Lower lobe of right lung (tissue), 2 donors: Measurements from ENCODE around the gene CCNT2. TPM values are rescaled to one million over a fixed set of nuclear protein-coding genes. Genes with fewer than 3 reads are reported as not detected.

ENCODE experiments used
- ATAC-seq, 2 donors: fragments of 200-7000 bp; cut with Tn5 transposase; one replicate each; pipeline ENCODE4 v1.9.1; 2020 to 2022; ENCODE audit warnings: mild to moderate bottlenecking in 2 of 2, moderate library complexity in 2 of 2
- DNase-seq: peaks from one replicate; pipeline ENCODE4 v3.0.0-alpha.2; 2020
- H3K27ac ChIP-seq: fragments of 200-600 bp; one replicate; pipeline ENCODE4 v1.8.0; 2022
- H3K27me3 ChIP-seq: fragments of 200-600 bp; one replicate; pipeline ENCODE4 v1.8.0; 2022; ENCODE audit warnings: low read depth
- H3K36me3 ChIP-seq: fragments of 200-600 bp; one replicate; pipeline ENCODE4 v1.8.0; 2022; ENCODE audit warnings: mild to moderate bottlenecking
- H3K4me1 ChIP-seq: fragments of 200-600 bp; one replicate; pipeline ENCODE4 v1.8.0; 2022
- H3K4me3 ChIP-seq: fragments of 200-600 bp; one replicate; pipeline ENCODE4 v1.8.0; 2022; ENCODE audit warnings: mild to moderate bottlenecking
- H3K9me3 ChIP-seq: fragments of 200-600 bp; one replicate; pipeline ENCODE4 v1.8.0; 2022
- intact Hi-C: fragments of 100-400 bp; cut with DNase I; formaldehyde crosslinking; loops from one replicate; pipeline ENCODE4 v1.11.0; 2022
- total RNA-seq: library from RNA; stranded (reverse); fragmentation: NEBNext Ultra II Directional; extraction: Animal tissue kit (Norgen Biotek cat#: 25700); gene quantifications from one replicate; pipeline ENCODE4 v1.2.1, GENCODE V29; 2021
- TF ChIP-seq, protein P1 (sequence below): fragments of 200-600 bp; IDR thresholded peaks from one replicate; pipeline ENCODE4 v1.8.0; 2022; ENCODE audit warnings: antibody characterized with exemption, mild to moderate bottlenecking
- donor health status: DM: no; HTN: yes; CAD: no; lungs with severe emphysema.

The CCNT2 gene
- total RNA-seq, 1 donor from 2014 or later, result 44.0 TPM

DNA sequence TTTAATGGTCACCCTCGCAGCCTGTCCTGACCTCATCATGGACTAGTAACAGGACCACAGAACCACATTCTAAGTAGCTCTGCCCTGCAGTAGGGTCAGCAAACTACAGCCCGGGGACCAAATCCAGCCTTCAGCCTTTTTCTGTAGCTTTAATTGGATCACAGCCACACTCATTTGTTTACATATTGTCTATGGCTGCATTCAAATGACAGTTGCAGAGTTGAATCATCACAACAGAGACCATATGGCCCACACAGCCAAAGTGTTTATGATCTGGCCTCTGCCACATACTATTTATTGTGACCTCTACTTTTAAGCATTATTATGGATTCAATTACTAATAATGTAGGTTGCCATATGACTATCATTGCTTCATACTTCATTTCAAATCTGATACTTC, 80.9 kb downstream of the CCNT2 start:
- Histone ChIP-seq H3K27me3 (peaks cover 2% of the 10 kb centered on the region), H3K27ac (no peak overlapping the region), H3K4me3 (no peak overlapping the region), H3K9me3 (no peaks in the 10 kb centered on the region), H3K4me1 (peaks cover 3% of the 10 kb centered on the region), H3K36me3 (no peaks in the 10 kb centered on the region)
- ATAC-seq (no peak), DNase-seq (no peak)
- intact Hi-C loops, result no loop called here
- TF ChIP-seq, protein P1, sequence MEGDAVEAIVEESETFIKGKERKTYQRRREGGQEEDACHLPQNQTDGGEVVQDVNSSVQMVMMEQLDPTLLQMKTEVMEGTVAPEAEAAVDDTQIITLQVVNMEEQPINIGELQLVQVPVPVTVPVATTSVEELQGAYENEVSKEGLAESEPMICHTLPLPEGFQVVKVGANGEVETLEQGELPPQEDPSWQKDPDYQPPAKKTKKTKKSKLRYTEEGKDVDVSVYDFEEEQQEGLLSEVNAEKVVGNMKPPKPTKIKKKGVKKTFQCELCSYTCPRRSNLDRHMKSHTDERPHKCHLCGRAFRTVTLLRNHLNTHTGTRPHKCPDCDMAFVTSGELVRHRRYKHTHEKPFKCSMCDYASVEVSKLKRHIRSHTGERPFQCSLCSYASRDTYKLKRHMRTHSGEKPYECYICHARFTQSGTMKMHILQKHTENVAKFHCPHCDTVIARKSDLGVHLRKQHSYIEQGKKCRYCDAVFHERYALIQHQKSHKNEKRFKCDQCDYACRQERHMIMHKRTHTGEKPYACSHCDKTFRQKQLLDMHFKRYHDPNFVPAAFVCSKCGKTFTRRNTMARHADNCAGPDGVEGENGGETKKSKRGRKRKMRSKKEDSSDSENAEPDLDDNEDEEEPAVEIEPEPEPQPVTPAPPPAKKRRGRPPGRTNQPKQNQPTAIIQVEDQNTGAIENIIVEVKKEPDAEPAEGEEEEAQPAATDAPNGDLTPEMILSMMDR, result no peak

DNA sequence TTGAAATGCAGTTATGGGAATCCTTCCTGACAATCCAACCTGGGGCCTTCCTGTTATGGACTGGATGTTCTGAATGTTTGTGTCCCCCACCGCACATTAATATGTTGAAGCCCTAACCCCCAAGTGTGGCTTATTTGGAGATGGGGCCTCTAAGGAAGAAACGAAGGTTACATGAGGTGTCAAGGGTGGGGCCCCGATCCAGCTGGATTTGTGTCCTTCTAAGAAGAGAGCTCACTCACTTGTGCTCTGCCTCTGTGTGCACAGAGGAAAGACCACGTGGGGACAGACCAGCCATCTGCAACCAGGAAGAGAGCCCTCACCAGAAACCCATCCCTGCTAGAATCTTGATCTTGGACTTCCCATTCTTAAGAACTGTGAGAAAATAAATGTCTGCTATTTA, 84.2 kb downstream of the CCNT2 start:
- no peaks in the 10 kb centered on the region for H3K36me3 ChIP-seq
- no peak overlapping the region for H3K4me3 ChIP-seq
- intact Hi-C loops, result loop anchor here (10.0 kb wide), 1 partner anchor 702 kb away; no protein-coding TSS in a partner anchor
- peaks cover 6% of the 10 kb centered on the region for H3K27me3 ChIP-seq
- no peak overlapping the region for H3K27ac ChIP-seq
- H3K4me1 ChIP-seq, result peaks cover 5% of the 10 kb centered on the region
- no peak for ATAC-seq
- TF ChIP-seq, protein P1, result no peak
- DNase-seq, result no peak
- H3K9me3 ChIP-seq, result no peaks in the 10 kb centered on the region

DNA sequence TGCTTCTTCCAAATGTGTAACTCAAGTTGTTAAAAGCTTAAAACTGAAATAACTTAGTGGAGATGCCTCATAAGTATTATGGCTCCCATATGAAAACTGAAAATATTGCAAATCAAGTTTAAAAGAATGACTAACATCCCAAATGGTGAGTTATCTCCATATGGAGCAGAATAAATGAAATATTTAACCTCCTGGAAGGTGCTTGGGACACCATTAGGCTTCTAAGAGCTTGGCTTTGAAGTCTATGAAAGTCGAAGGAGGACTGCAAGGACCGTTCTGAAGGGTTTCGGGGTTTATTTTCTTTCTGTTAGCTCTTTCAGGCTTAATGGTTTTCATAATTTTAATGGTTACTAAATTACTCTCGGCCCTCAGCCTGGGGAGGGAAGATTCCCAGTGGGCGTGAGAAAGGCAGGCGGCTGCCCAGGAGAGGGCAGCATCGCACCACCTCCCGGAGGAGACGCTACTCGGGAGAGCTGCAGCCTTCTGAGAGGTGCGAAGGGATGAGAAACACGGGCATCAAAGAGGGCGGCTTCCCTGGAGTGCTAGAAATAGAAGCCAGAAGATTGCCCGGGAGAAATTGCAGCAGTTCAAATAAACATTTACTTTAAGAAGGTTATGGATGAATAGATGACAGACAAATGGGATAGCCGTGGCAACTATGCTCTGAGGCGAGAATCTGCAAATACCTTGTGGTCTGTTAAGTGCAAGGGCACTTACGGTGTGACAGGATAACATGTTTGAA, 85.6 kb downstream of the CCNT2 start:
- no peak overlapping the region for H3K27ac ChIP-seq
- peaks cover 5% of the 10 kb centered on the region for H3K4me1 ChIP-seq
- no peaks in the 10 kb centered on the region for H3K36me3 ChIP-seq
- TF ChIP-seq, protein P1, result peak; percentile 92
- no peaks in the 10 kb centered on the region for H3K9me3 ChIP-seq
- DNase-seq (peak; percentile 73), ATAC-seq (peak; percentile 95 to 97)
- H3K4me3 ChIP-seq, result no peak overlapping the region
- intact Hi-C loops, result loop anchor here (10.0 kb wide), 1 partner anchor 701 kb away; no protein-coding TSS in a partner anchor
- peaks cover 6% of the 10 kb centered on the region for H3K27me3 ChIP-seq

DNA sequence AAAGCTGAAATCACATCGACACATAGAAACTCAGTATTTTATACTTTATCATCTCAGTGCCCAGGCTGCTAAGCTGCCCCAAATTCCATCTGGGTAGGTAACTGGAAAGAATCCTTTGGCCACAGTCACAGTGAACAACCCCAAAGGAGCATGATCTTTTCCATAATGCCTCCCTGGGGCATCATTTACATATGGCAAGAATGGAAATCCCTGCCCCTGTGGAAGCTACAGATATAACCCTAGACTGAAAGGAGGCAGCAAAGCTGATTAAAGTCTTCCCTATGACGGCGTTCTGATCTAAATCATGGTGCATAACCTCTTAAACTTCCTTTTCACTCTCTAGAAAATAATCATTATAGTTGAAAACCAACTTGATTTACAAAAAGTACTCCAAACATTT, 87.1 kb downstream of the CCNT2 start:
- Histone ChIP-seq H3K9me3 (no peaks in the 10 kb centered on the region), H3K36me3 (no peaks in the 10 kb centered on the region), H3K27ac (no peak overlapping the region), H3K4me3 (no peak overlapping the region), H3K27me3 (peaks cover 12% of the 10 kb centered on the region), H3K4me1 (peaks cover 5% of the 10 kb centered on the region)
- no peak for ATAC-seq
- TF ChIP-seq, protein P1, result no peak
- DNase-seq, result no peak
- intact Hi-C loops, result loop anchor here (10.0 kb wide), 1 partner anchor 699 kb away; no protein-coding TSS in a partner anchor

Other genes with a start within 250 kb of the CCNT2 start
- gene TMEM163, start 199.8 kb upstream of the CCNT2 start, total RNA-seq, result 31.9 TPM
- not detected for gene ACMSD, start 80.2 kb upstream of the CCNT2 start, total RNA-seq
- 7.2 TPM for gene MAP3K19, start 128.6 kb downstream of the CCNT2 start, total RNA-seq
- gene RAB3GAP1, start 133.5 kb downstream of the CCNT2 start, total RNA-seq, result 43.5 TPM